Bronchial epithelial cell (primary cell): Measurements from ENCODE around the gene FOSB. TPM values are rescaled to one million over a fixed set of nuclear protein-coding genes. Genes with fewer than 3 reads are reported as not detected.

Experiments used
- DNase-seq: peaks from one replicate; pipeline ENCODE4 v3.0.0-alpha.2; 2010; ENCODE audit warnings: low read depth
- FAIRE-seq: peaks from 2 replicates; lab custom pipeline; 2011; peaks lifted over from hg19 to GRCh38; lab: Jason Lieb, UNC
- H3K27me3 ChIP-seq: 2 replicates; pipeline ENCODE4 v1.5.1; 2011; ENCODE audit warnings: low read length; ENCODE audit not compliant: control insufficient read depth, insufficient read depth
- H3K36me3 ChIP-seq: 2 replicates; pipeline ENCODE4 v1.5.1; 2011; ENCODE audit warnings: low read length; ENCODE audit not compliant: control insufficient read depth, insufficient read depth
- H3K4me3 ChIP-seq: 2 replicates; pipeline ENCODE4 v1.5.1; 2011; ENCODE audit warnings: mild to moderate bottlenecking, low read depth, low read length, control low read depth
- total RNA-seq: library from RNA; depleted of rRNA; stranded (reverse); fragments of >200 nt; gene quantifications from 2 replicates; pipeline ENCODE4 v1.2.1, GENCODE V29; 2014
- TF ChIP-seq, protein P1 (sequence below): IDR thresholded peaks from 2 replicates; pipeline ENCODE4 v1.5.1; 2011; ENCODE audit warnings: mild to moderate bottlenecking, moderate library complexity, low read length, control low read depth, inconsistent platforms; ENCODE audit not compliant: insufficient read depth, severe bottlenecking

The FOSB gene
- total RNA-seq, 1 donor from 2014 or later, result 4.2 TPM

DNA sequence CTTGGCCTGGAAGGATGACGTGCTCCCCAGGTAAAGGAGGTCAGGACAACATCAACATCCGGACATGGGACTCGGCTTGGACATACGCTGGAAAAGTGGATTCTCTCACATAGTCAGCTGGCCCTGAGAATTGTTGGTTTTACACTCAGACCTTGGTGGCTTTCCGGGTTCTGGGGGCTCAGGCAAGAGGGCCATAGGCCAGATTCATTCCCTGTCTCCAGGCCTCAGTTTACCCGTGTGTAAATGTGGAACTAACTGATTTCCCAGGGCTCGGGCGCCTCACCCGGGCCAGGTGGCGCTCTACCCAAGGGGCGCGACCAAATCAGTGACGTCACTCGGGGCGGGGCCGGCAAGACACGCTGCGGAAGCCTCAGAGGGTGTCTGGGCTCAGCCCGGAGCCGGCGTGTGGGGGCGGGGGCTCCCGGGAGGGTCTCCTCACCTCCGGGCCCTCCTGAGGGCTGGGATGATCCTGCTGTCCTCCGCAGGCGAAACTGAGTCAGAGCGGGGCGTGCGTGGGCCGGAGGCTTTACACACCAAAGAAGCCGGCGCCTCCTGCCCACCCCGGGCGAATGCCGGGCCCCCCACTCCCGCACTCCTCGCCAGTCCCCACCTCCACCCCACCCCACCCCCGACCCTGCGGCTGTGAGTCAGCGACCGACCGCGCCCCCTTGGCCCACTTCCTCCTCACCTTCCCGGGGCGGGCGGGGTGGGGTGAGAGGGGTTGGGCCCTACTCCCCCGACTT lies 38.6 kb downstream of the FOSB start:
- H3K27me3 ChIP-seq, result no peaks in the 10 kb centered on the region
- peaks cover 4% of the 10 kb centered on the region for H3K36me3 ChIP-seq
- FAIRE-seq (no peak), DNase-seq (peak; percentile 82)
- TF ChIP-seq, protein P1, sequence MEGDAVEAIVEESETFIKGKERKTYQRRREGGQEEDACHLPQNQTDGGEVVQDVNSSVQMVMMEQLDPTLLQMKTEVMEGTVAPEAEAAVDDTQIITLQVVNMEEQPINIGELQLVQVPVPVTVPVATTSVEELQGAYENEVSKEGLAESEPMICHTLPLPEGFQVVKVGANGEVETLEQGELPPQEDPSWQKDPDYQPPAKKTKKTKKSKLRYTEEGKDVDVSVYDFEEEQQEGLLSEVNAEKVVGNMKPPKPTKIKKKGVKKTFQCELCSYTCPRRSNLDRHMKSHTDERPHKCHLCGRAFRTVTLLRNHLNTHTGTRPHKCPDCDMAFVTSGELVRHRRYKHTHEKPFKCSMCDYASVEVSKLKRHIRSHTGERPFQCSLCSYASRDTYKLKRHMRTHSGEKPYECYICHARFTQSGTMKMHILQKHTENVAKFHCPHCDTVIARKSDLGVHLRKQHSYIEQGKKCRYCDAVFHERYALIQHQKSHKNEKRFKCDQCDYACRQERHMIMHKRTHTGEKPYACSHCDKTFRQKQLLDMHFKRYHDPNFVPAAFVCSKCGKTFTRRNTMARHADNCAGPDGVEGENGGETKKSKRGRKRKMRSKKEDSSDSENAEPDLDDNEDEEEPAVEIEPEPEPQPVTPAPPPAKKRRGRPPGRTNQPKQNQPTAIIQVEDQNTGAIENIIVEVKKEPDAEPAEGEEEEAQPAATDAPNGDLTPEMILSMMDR, result peak; percentile 75
- peak overlapping the region; percentile 94 for H3K4me3 ChIP-seq

DNA sequence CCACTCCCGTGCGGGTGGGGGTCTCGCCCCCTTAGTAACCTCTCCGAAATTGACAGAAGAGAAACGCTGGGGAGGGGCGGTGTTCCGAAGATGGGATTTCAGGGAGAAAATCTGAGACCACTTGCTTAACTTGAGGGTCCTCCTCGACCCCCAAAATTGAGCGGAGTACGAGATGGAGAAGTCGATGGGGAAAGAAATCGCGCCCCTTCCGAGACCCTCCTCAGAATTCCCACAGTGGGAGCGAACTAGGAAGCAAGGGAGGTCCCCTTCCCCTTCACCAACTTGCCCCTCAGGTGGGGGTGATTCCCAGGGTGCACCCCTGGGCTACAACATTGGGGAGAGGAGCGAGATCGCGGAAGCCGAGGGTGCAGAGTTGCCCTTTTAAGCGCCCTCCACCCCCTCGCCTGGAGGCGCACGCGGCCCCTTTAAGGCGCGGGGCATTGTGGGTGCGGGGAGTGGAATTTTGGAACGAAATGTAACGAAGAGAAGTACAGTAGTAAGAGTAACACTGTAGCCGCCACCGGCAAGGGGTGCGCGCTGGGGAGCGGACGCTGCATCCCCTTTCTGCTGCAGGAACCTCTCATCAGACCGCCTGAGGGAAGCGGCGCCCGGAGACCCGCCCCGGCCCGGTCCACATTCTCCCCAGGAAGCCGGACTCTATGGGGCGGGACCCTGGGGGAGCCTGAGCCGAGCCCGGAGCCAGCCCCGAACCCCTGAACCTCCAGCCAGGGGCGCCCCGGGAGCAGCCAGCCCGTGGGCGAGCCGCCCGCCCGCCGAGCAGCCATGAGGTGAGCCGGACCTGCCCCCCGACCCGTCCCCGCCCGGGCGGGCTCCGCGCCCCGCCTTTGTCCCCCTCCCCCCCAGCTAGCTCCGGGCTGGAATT lies 39.4 kb downstream of the FOSB start, which contains the start of gene VASP:
VASP (plus strand) TSS at position 491 of the 883 bp plus-strand sequence; CDS start at position 784, 293 bp downstream.
- Histone ChIP-seq H3K4me3 (peak within 1 kb of the TSS; percentile 94), H3K27me3 (no peaks in the 10 kb centered on the region), H3K36me3 (peaks cover 4% of the 10 kb centered on the region)
- TF ChIP-seq, protein P1, result no peak
- FAIRE-seq (no peak), DNase-seq (peak; percentile 78)

GRCh38 chr19:45507872-45508416 lies 40.1 kb downstream of the FOSB start:
- FAIRE-seq (no peak), DNase-seq (no peak)
- TF ChIP-seq, protein P1, result no peak
- Histone ChIP-seq H3K4me3 (peak overlapping the region; percentile 94), H3K27me3 (no peaks in the 10 kb centered on the region), H3K36me3 (peaks cover 4% of the 10 kb centered on the region)

DNA sequence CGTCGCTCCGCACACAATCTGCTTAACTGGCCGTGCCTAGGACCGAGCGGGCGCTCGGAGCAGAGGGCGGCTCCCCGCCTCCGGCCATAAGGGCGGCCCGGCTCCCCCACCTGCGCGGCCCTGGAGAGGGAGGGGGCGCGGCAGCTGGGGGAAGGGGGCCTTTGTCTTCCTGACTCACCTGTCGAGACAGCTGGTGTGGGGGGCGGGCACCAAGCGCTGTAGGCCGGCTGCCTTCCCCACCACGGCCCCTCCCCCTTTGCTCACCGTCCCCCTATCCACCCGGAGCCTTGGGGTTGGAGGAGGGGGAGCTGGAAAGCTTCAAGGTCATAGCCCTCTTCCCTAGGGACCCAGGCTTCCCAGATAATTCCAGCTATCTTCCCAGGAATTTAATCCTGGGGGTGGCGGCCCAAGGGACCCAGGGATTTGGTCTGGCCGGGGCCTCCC lies 40.6 kb downstream of the FOSB start:
- no peaks in the 10 kb centered on the region for H3K27me3 ChIP-seq
- H3K36me3 ChIP-seq, result peaks cover 6% of the 10 kb centered on the region
- TF ChIP-seq, protein P1, result no peak
- peak overlapping the region; percentile 94 for H3K4me3 ChIP-seq
- FAIRE-seq (no peak), DNase-seq (peak; percentile 30)

GRCh38 chr19:45508861-45509691 lies 41.3 kb downstream of the FOSB start:
- DNase-seq (peak; percentile 20), FAIRE-seq (no peak)
- TF ChIP-seq, protein P1, result no peak
- H3K27me3 ChIP-seq, result no peaks in the 10 kb centered on the region
- H3K4me3 ChIP-seq, result peak overlapping the region; percentile 94
- peaks cover 6% of the 10 kb centered on the region for H3K36me3 ChIP-seq
